ENCODE measurements around the gene MAP7D2. TPM values are rescaled to one million over a fixed set of nuclear protein-coding genes. Genes with fewer than 3 reads are reported as not detected.

The MAP7D2 gene
- total RNA-seq, 1 experiment from 2014 or later: 0.19 TPM

DNA sequence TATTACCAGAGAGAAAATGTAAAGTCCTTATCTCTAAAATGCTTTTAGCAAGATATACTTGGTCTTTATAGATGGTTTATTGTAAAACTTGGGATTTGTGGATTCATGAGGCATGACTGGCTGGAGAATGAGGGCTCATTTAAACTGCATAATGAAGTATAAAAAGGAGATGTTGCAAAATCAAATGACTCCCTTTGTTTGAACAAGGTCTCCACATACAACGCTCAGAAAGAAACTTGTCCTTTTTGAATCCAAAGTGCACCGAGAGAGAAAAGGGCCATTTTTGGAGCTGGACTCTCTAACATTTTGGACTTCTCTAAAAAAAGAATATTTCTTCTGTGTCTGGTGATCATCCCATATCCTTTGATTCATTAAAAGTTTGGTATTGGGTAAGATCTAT lies 32.6 kb upstream of the MAP7D2 start:
- Mint-ChIP-seq H3K27ac (ENCODE audit: low read depth, unreplicated experiment) (no peak overlapping the region), H3K4me3 (ENCODE audit: unreplicated experiment) (no peak overlapping the region), H3K36me3 (ENCODE audit: insufficient read depth, unreplicated experiment) (peaks cover 11% of the 10 kb centered on the region), H3K9me3 (ENCODE audit: unreplicated experiment) (no peaks in the 10 kb centered on the region), H3K4me1 (ENCODE audit: insufficient read depth, unreplicated experiment) (no peaks in the 10 kb centered on the region), H3K27me3 (ENCODE audit: insufficient read depth, unreplicated experiment) (peaks cover 21% of the 10 kb centered on the region)
- POLR2A ChIA-PET: interaction anchor here (1.9 kb wide), 1 partner anchor 8 kb away, joined by 5 read pairs; the partner anchor contains the start of gene EIF1AX
- no peak for DNase-seq (ENCODE audit: unreplicated experiment)
- intact Hi-C loops (cut with micrococcal nuclease): no loop called here
- no TSS peak for BruUV-seq (replicated peaks)
- TF ChIP-seq CTCF (IDR thresholded peaks at IDR 0.05; ENCODE audit: unreplicated experiment): no peak
- CTCF ChIA-PET: no interaction called here

DNA sequence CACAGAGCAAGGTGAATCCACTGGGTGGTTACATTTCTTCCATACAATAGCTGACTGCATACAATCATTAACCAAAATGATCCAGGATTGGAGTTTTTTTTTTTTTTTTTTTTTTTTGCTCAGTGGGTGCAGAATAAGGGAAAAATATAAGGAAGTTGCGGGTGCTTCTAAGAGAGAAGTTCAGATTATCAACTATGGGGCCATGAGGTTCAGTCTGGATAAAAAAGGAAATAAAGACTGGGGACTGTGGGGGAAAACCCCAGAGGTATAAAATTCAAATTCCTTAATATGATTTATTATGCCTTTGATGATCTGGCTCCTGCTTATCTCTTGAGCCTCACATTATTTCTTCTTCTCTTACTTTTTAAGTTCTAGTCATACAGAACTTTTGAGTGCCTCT lies 30.9 kb upstream of the MAP7D2 start:
- POLR2A ChIA-PET: interaction anchor here (1.5 kb wide), 1 partner anchor 8 kb away, joined by 3 read pairs; no protein-coding TSS in a partner anchor
- no peaks in the 10 kb centered on the region for H3K4me1 Mint-ChIP-seq (ENCODE audit: insufficient read depth, unreplicated experiment)
- no peak for TF ChIP-seq CTCF (IDR thresholded peaks at IDR 0.05; ENCODE audit: unreplicated experiment)
- DNase-seq (ENCODE audit: unreplicated experiment): no peak
- no peaks in the 10 kb centered on the region for H3K9me3 Mint-ChIP-seq (ENCODE audit: unreplicated experiment)
- intact Hi-C loops (cut with micrococcal nuclease): no loop called here
- H3K36me3 Mint-ChIP-seq (ENCODE audit: insufficient read depth, unreplicated experiment): peaks cover 11% of the 10 kb centered on the region
- no TSS peak for BruUV-seq (replicated peaks)
- peaks cover 21% of the 10 kb centered on the region for H3K27me3 Mint-ChIP-seq (ENCODE audit: insufficient read depth, unreplicated experiment)
- H3K4me3 Mint-ChIP-seq (ENCODE audit: unreplicated experiment): no peak overlapping the region
- H3K27ac Mint-ChIP-seq (ENCODE audit: low read depth, unreplicated experiment): no peak overlapping the region
- CTCF ChIA-PET: no interaction called here

DNA sequence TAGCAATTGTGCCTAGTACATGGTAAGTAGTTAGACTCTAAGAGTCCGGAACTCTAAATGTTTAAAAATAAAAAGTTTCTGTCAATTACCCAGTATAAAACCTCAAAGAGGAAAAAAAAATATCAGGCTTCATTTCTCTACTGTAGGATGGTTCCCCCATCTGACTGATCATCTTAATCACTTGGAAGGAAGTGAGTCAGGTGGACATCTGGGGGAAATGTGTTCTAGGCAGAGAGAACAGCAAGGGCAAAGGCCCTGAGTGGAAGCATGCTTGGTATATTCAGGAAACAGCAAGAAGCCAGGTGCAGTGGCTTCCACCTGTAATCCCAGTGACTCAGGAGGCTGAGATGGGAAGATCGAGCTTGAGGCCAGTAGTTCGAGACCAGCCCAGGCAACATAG lies 27.8 kb upstream of the MAP7D2 start:
- intact Hi-C loops (cut with micrococcal nuclease): no loop called here
- DNase-seq (ENCODE audit: unreplicated experiment): peak; percentile 38
- Mint-ChIP-seq H3K4me1 (ENCODE audit: insufficient read depth, unreplicated experiment) (peaks cover 7% of the 10 kb centered on the region), H3K4me3 (ENCODE audit: unreplicated experiment) (no peak overlapping the region), H3K27me3 (ENCODE audit: insufficient read depth, unreplicated experiment) (peaks cover 21% of the 10 kb centered on the region), H3K9me3 (ENCODE audit: unreplicated experiment) (no peaks in the 10 kb centered on the region), H3K36me3 (ENCODE audit: insufficient read depth, unreplicated experiment) (peaks cover 16% of the 10 kb centered on the region), H3K27ac (ENCODE audit: low read depth, unreplicated experiment) (no peak overlapping the region)
- no peak for TF ChIP-seq CTCF (IDR thresholded peaks at IDR 0.05; ENCODE audit: unreplicated experiment)
- CTCF ChIA-PET: no interaction called here
- BruUV-seq (replicated peaks): no TSS peak
- POLR2A ChIA-PET: no interaction called here

GRCh38 chrX:20143561-20143960 lies 26.9 kb upstream of the MAP7D2 start:
- Mint-ChIP-seq H3K27ac (ENCODE audit: low read depth, unreplicated experiment) (no peak overlapping the region), H3K4me3 (ENCODE audit: unreplicated experiment) (no peak overlapping the region), H3K9me3 (ENCODE audit: unreplicated experiment) (no peaks in the 10 kb centered on the region), H3K36me3 (ENCODE audit: insufficient read depth, unreplicated experiment) (peaks cover 25% of the 10 kb centered on the region), H3K27me3 (ENCODE audit: insufficient read depth, unreplicated experiment) (peaks cover 18% of the 10 kb centered on the region), H3K4me1 (ENCODE audit: insufficient read depth, unreplicated experiment) (peaks cover 11% of the 10 kb centered on the region)
- intact Hi-C loops (cut with micrococcal nuclease): no loop called here
- no peak for TF ChIP-seq CTCF (IDR thresholded peaks at IDR 0.05; ENCODE audit: unreplicated experiment)
- BruUV-seq (replicated peaks): no TSS peak
- POLR2A ChIA-PET: interaction anchor here (1.0 to 1.5 kb wide), 2 partner anchors 9 to 26 kb away, joined by 4 to 7 read pairs; no protein-coding TSS in a partner anchor
- CTCF ChIA-PET: interaction anchor here (0.8 kb wide), 1 partner anchor 100 kb away, joined by 4 read pairs; no protein-coding TSS in a partner anchor
- DNase-seq (ENCODE audit: unreplicated experiment): no peak
